K562 (cell line): Measurements from ENCODE around the gene PLGRKT. TPM values are rescaled to one million over a fixed set of nuclear protein-coding genes. Genes with fewer than 3 reads are reported as not detected.
"Not testable (repeated sequence)": the region's sequence is repeated elsewhere in the genome, so short reads cannot be mapped to it uniquely, and the experiment has no call there.

Source experiments
- ATAC-seq: fragments of 200-7000 bp; cut with Tn5 transposase; 3 replicates; pipeline ENCODE4 v1.9.1; 2020; ENCODE audit warnings: moderate library complexity
- BruUV-seq: library from RNA; stranded (reverse); fragments of 400-500 nt; replicated peaks from 2 replicates; lab custom pipeline; 2021; lab: Mats Ljungman, UMichigan
- CTCF ChIA-PET: fragments of 300-600 bp; formaldehyde crosslinking; extraction: SDS; loops from one replicate; lab custom pipeline; 2021; ENCODE audit warnings: low intra/inter-chr PET ratio; lab: Yijun Ruan, JAX
- POLR2A ChIA-PET: fragments of 300-600, 350-650 bp; sonication (Branson Sonifier 250); formaldehyde crosslinking; extraction: SDS; loops from one replicate; lab custom pipeline; 2021; ENCODE audit warnings: antibody characterized with exemption, inconsistent platforms; lab: Yijun Ruan, JAX
- DNase-seq, 4 experiments: peaks; one replicate each; pipeline versions ENCODE4 v3.0.0 to v3.0.0-alpha.2; 2011 to 2018; ENCODE audit warnings: low spot score in 3 of 4, mixed read lengths in 3 of 4; ENCODE audit errors: extremely low read depth in 1 of 4
- FAIRE-seq: peaks from 2 replicates; lab custom pipeline; 2011; peaks lifted over from hg19 to GRCh38; lab: Jason Lieb, UNC
- H2AFZ ChIP-seq: 2 replicates; pipeline ENCODE4 v1.6.0; 2011; ENCODE audit warnings: low read depth, low read length, control low read depth, inconsistent platforms
- H3K27ac ChIP-seq: fragments of 200-600 bp; 3 replicates; pipeline ENCODE4 v1.8.0; 2011; ENCODE audit warnings: low read depth, mild to moderate bottlenecking, control low read depth, inconsistent platforms, low read length, moderate library complexity, mixed read lengths; ENCODE audit errors: extremely low read depth
- H3K27me3 ChIP-seq, 2 experiments: fragments of 300-600 bp in 1 of 2; 2 replicates in 1 of 2; 3 replicates in 1 of 2; pipeline versions ENCODE4 v1.6.0 to v1.8.0; 2011; ENCODE audit warnings: inconsistent platforms in 2 of 2, low read length in 2 of 2, mild to moderate bottlenecking in 1 of 2, mixed read lengths in 1 of 2, moderate library complexity in 1 of 2; ENCODE audit not compliant: control insufficient read depth in 2 of 2, insufficient read depth in 2 of 2
- H3K36me3 ChIP-seq: fragments of 300-600 bp; 3 replicates; pipeline ENCODE4 v1.8.0; 2011; ENCODE audit warnings: mild to moderate bottlenecking, low read length, inconsistent platforms; ENCODE audit not compliant: control insufficient read depth, insufficient read depth
- H3K4me1 ChIP-seq, 2 experiments: fragments of 200-600 bp in 1 of 2; replicated peaks in 1 of 2; 2 replicates in 1 of 2; 3 replicates in 1 of 2; pipeline versions ENCODE4 v1.5.1 to v1.8.0; 2011; ENCODE audit warnings: inconsistent platforms in 2 of 2, low read length in 2 of 2, mild to moderate bottlenecking in 1 of 2, mixed read lengths in 1 of 2, moderate library complexity in 1 of 2; ENCODE audit not compliant: control insufficient read depth in 2 of 2, insufficient read depth in 2 of 2
- H3K4me2 ChIP-seq: 2 replicates; pipeline ENCODE4 v1.6.1; 2011; ENCODE audit warnings: low read length, control low read depth, inconsistent platforms, mixed read lengths; ENCODE audit not compliant: insufficient read depth
- H3K4me3 ChIP-seq: fragments of 200-600 bp; sonication (generic), shearing (Covaris generic); 2 replicates; pipeline ENCODE4 v1.5.1; 2016; ENCODE audit warnings: control low read depth, inconsistent platforms
- H3K79me2 ChIP-seq: fragments of 200-600 bp; 3 replicates; pipeline ENCODE4 v1.8.0; 2011; ENCODE audit warnings: low read length, inconsistent platforms; ENCODE audit not compliant: control insufficient read depth, insufficient read depth
- H3K9ac ChIP-seq, 2 experiments: 2 replicates each; pipeline versions ENCODE4 v1.6.0 to v1.6.1; 2011; ENCODE audit warnings: low read depth in 2 of 2, low read length in 2 of 2, control low read depth in 1 of 2, inconsistent platforms in 1 of 2, mild to moderate bottlenecking in 1 of 2, mixed read lengths in 1 of 2; ENCODE audit not compliant: insufficient read depth in 1 of 2
- H3K9me1 ChIP-seq: one replicate; pipeline ENCODE4 v1.6.0; 2011; ENCODE audit warnings: inconsistent platforms, mild to moderate bottlenecking, low read length, moderate library complexity; ENCODE audit not compliant: control insufficient read depth, insufficient read depth
- H3K9me3 ChIP-seq: replicated peaks from 2 replicates; pipeline ENCODE4 v1.5.1; 2011; ENCODE audit warnings: low read depth, low read length, inconsistent platforms; ENCODE audit not compliant: control insufficient read depth, insufficient read depth
- H4K20me1 ChIP-seq: replicated peaks from 2 replicates; pipeline ENCODE4 v1.6.1; 2011; ENCODE audit warnings: low read length, inconsistent platforms, mixed read lengths; ENCODE audit not compliant: control insufficient read depth, insufficient read depth
- ASH1L ChIP-seq: fragments of 450-650 bp; IDR thresholded peaks from 2 replicates; pipeline ENCODE4 v1.6.1; 2018; ENCODE audit warnings: borderline replicate concordance, mild to moderate bottlenecking, low read depth; ENCODE audit not compliant: partially characterized antibody
- NCOA2 ChIP-seq, 2 experiments: fragments of 450-650 bp; IDR thresholded peaks; 2 replicates each; pipeline ENCODE4 v1.6.1; 2018; ENCODE audit warnings: mild to moderate bottlenecking in 2 of 2, moderate library complexity in 1 of 2; ENCODE audit not compliant: partially characterized antibody in 2 of 2
- NUFIP1 ChIP-seq: fragments of 450-650 bp; IDR thresholded peaks from 2 replicates; pipeline ENCODE4 v1.6.1; 2018; ENCODE audit not compliant: partially characterized antibody
- ZZZ3 ChIP-seq: fragments of 450-650 bp; IDR thresholded peaks from 2 replicates; pipeline ENCODE4 v1.6.1; 2016; ENCODE audit warnings: antibody characterized with exemption, mild to moderate bottlenecking, moderate library complexity
- WGBS: fragments of 100-300 bp; shearing (Covaris generic); methylation state at CpG from one replicate; pipeline ENCODE4 v1.1.6; 2016; ENCODE audit warnings: low coverage, mixed read lengths; ENCODE audit not compliant: insufficient coverage; ENCODE audit errors: missing lambda C conversion rate; 5-methylcytosine and 5-hydroxymethylcytosine counted together
- in situ Hi-C: fragments of 300-500 bp; cut with MboI; formaldehyde crosslinking; loops from 4 replicates; pipeline ENCODE4 v1.15.0; 2018; ENCODE audit warnings: inconsistent platforms, mixed read lengths
- intact Hi-C: fragments of 100-400 bp; cut with micrococcal nuclease; formaldehyde crosslinking; loops from 2 replicates; pipeline ENCODE4 v1.14.2; 2022
- polyA plus RNA-seq, 8 experiments: library from polyadenylated mRNA; depleted of rRNA in 4 of 8; stranded (reverse) in 5 of 8; unstranded in 3 of 8; fragments of >200 nt; fragmentation: Nextera tagmentation in 2 of 8; fragmentation: Illumina TruSeq in 1 of 8; extraction: Ambion mirVana in 2 of 8; extraction: Trizol in 1 of 8; gene quantifications; 2 replicates each; pipeline versions ENCODE4 v1.2.1 to v1.2.3, GENCODE V29; 2011 to 2014; ENCODE audit warnings: inconsistent platforms in 1 of 8, missing spikeins in 1 of 8
- total RNA-seq, 7 experiments: library from RNA; depleted of rRNA in 6 of 7; stranded (reverse); fragments of >200 nt in 6 of 7; fragmentation: Illumina TruSeq in 2 of 7; extraction: Trizol in 2 of 7; gene quantifications; 2 replicates each; pipeline versions ENCODE4 v1.2.1 to v1.2.3, GENCODE V29; 2011 to 2021; ENCODE audit warnings: low replicate concordance in 1 of 7
- TF ChIP-seq, protein P1 (sequence below): fragments of 200-400 bp; formaldehyde crosslinking; IDR thresholded peaks from 2 replicates; pipeline ENCODE4 v1.6.1; 2017; ENCODE audit warnings: mild to moderate bottlenecking, low read depth, low read length, moderate library complexity

Gene PLGRKT
- total and polyA plus RNA-seq, 9 of the 15 experiments (the other 6 are each of a cell fraction or from before 2014, with no cell fraction given): 4.7 to 13.8 (median 6.5) TPM

DNA sequence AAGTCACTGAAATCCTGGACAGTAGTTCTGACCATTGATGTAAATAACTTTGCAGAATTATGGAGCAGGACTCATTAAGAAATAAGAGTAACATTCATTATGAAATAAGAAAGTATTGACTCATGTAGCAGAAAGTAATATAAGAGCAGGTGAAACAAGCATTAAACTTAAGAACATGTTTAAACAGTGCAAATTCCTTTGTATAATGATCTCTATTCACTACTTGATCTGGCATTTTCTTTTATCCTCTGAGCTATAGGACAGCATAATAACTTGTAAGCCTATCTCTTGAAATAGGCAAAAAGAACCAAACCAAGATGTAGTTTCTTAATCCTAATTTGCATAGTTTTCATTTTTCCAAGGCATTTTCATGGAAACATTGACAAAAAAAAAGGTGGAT lies 42.3 kb downstream of the PLGRKT start (continued):
- TF ChIP-seq ASH1L (no peak), ZZZ3 (no peak), NUFIP1 (no peak), NCOA2 (IDR thresholded peaks at IDR 0.05; ENCODE audit: partially characterized antibody in 2 of 2) (no peak)
- TF ChIP-seq, protein P1, sequence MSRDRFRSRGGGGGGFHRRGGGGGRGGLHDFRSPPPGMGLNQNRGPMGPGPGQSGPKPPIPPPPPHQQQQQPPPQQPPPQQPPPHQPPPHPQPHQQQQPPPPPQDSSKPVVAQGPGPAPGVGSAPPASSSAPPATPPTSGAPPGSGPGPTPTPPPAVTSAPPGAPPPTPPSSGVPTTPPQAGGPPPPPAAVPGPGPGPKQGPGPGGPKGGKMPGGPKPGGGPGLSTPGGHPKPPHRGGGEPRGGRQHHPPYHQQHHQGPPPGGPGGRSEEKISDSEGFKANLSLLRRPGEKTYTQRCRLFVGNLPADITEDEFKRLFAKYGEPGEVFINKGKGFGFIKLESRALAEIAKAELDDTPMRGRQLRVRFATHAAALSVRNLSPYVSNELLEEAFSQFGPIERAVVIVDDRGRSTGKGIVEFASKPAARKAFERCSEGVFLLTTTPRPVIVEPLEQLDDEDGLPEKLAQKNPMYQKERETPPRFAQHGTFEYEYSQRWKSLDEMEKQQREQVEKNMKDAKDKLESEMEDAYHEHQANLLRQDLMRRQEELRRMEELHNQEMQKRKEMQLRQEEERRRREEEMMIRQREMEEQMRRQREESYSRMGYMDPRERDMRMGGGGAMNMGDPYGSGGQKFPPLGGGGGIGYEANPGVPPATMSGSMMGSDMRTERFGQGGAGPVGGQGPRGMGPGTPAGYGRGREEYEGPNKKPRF: no peak

DNA sequence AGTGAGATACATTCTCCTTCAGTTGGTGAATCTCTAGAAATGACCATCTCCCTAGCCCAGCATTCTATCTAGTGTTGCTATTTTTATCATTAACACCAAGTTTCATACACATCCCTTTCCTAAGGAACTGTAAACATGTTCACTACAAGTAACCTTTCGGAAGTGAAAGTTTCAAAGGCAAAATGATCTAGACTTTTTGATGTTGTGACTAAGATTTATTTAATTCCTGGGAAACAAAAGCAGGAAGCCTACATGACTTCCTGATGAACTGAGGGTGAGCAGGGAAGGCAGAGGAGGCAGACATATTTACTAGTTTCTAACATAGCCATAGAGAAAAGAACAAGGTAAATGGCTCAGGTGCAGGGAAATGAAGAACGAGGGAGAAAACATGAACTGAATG lies 43.7 kb downstream of the PLGRKT start:
- FAIRE-seq, H3K4me3 ChIP-seq, H3K27ac ChIP-seq, H4K20me1 ChIP-seq, H3K79me2 ChIP-seq, BruUV-seq, H3K9ac ChIP-seq, H2AFZ ChIP-seq, H3K4me2 ChIP-seq, H3K9me3 ChIP-seq, POLR2A ChIA-PET, H3K4me1 ChIP-seq, H3K36me3 ChIP-seq, in situ Hi-C loops, H3K27me3 ChIP-seq, CTCF ChIA-PET, ATAC-seq, intact Hi-C loops, DNase-seq, H3K9me1 ChIP-seq: not testable (repeated sequence)
- WGBS: 0% methylated on average over 2 of the region's 2 CpGs
